Smooth muscle cell (in vitro differentiated cells): ENCODE data around the gene CLPTM1. TPM values are rescaled to one million over a fixed set of nuclear protein-coding genes. Genes with fewer than 3 reads are reported as not detected.
"Not testable (repeated sequence)": the region's sequence is repeated elsewhere in the genome, so short reads cannot be mapped to it uniquely, and the experiment has no call there.

Source experiments
- DNase-seq: peaks from one replicate; lab custom pipeline; 2025; ENCODE audit not compliant: unreplicated experiment; lab: John Stamatoyannopoulos, UW
- H2AFZ ChIP-seq: fragments of 200-600 bp; sonication (generic); 2 replicates; pipeline ENCODE4 v1.6.0; 2016; ENCODE audit warnings: antibody characterized with exemption, low read depth, mild to moderate bottlenecking
- H3F3A ChIP-seq: fragments of 200-600 bp; sonication (generic); 2 replicates; pipeline ENCODE4 v1.6.0; 2017; ENCODE audit warnings: antibody characterized with exemption, low read depth
- H3K27ac ChIP-seq: fragments of 200-600 bp; sonication (generic); 2 replicates; pipeline ENCODE4 v1.5.1; 2016; ENCODE audit warnings: low read depth, mild to moderate bottlenecking
- H3K27me3 ChIP-seq: fragments of 200-600 bp; sonication (generic); 2 replicates; pipeline ENCODE4 v1.6.1; 2016; ENCODE audit warnings: low read depth, mild to moderate bottlenecking
- H3K36me3 ChIP-seq: fragments of 200-600 bp; sonication (generic); 2 replicates; pipeline ENCODE4 v1.5.1; 2016; ENCODE audit warnings: low read depth
- H3K4me1 ChIP-seq: fragments of 200-600 bp; sonication (generic); 2 replicates; pipeline ENCODE4 v1.5.1; 2016; ENCODE audit warnings: low read depth
- H3K4me2 ChIP-seq: fragments of 200-600 bp; sonication (generic); 2 replicates; pipeline ENCODE4 v1.6.0; 2016; ENCODE audit warnings: mild to moderate bottlenecking
- H3K4me3 ChIP-seq: fragments of 200-600 bp; sonication (generic); 2 replicates; pipeline ENCODE4 v1.5.1; 2016; ENCODE audit warnings: mild to moderate bottlenecking
- H3K79me2 ChIP-seq: fragments of 200-600 bp; sonication (generic); 2 replicates; pipeline ENCODE4 v1.6.0; 2016; ENCODE audit warnings: low read depth, mild to moderate bottlenecking
- H3K9ac ChIP-seq: fragments of 200-600 bp; sonication (generic); 2 replicates; pipeline ENCODE4 v1.6.0; 2016; ENCODE audit warnings: low read depth
- H3K9me3 ChIP-seq: fragments of 200-600 bp; sonication (generic); replicated peaks from 2 replicates; pipeline ENCODE4 v1.5.1; 2016; ENCODE audit warnings: low read depth
- H4K20me1 ChIP-seq: fragments of 200-600 bp; sonication (generic); 2 replicates; pipeline ENCODE4 v1.6.0; 2016; ENCODE audit warnings: low read depth
- CTCF ChIP-seq: fragments of 200-600 bp; sonication (generic); IDR thresholded peaks from 2 replicates; pipeline ENCODE4 v1.5.1; 2017; ENCODE audit warnings: borderline replicate concordance, mild to moderate bottlenecking, antibody characterized with exemption; ENCODE audit not compliant: insufficient read depth, poor library complexity, severe bottlenecking
- WGBS: methylation state at CpG from one replicate; pipeline ENCODE4 v1.1.7; 2016; ENCODE audit warnings: low lambda C conversion rate; 5-methylcytosine and 5-hydroxymethylcytosine counted together
- polyA plus RNA-seq: library from polyadenylated mRNA; unstranded; fragments of >200 nt; fragmentation: Nextera tagmentation; extraction: Ambion mirVana; gene quantifications from 2 replicates; pipeline ENCODE4 v1.2.1, GENCODE V29; 2016
- total RNA-seq: library from RNA; depleted of rRNA; stranded (reverse); fragments of >200 nt; gene quantifications from 2 replicates; pipeline ENCODE4 v1.2.3, GENCODE V29; 2014

Gene CLPTM1
- total and polyA plus RNA-seq, 2 experiments from 2014 or later: 41.9 to 62.1 TPM

- Histone ChIP-seq H3K79me2 (no peaks in the 10 kb centered on the region), H3K4me3 (no peak overlapping the region), H3K4me2 (peak overlapping the region; percentile 63), H3K36me3 (no peaks in the 10 kb centered on the region), H2AFZ (no peak overlapping the region), H3K9ac (no peak overlapping the region), H3K27ac (peak overlapping the region; percentile 44), H4K20me1 (no peaks in the 10 kb centered on the region), H3K9me3 (no peaks in the 10 kb centered on the region), H3F3A (peaks cover 3% of the 10 kb centered on the region), H3K27me3 (no peaks in the 10 kb centered on the region), H3K4me1 (no peaks in the 10 kb centered on the region)
- 52% methylated on average over 8 of the region's 8 CpGs for WGBS
- no peak for TF ChIP-seq CTCF
- peak; percentile 35 for DNase-seq
Measured at GRCh38 chr19:44925114-44925891, 29.9 kb upstream of the CLPTM1 start.

GRCh38 chr19:44926245-44927077, 28.7 kb upstream of the CLPTM1 start:
- H3K9ac ChIP-seq, H2AFZ ChIP-seq, H3F3A ChIP-seq, H4K20me1 ChIP-seq, H3K36me3 ChIP-seq, H3K4me1 ChIP-seq, H3K27me3 ChIP-seq, H3K9me3 ChIP-seq, DNase-seq, H3K27ac ChIP-seq, H3K79me2 ChIP-seq: not testable (repeated sequence)
- peak overlapping the region; percentile 10 for H3K4me3 ChIP-seq
- WGBS: 65% methylated on average over 17 of the region's 19 CpGs
- peak overlapping the region; percentile 72 for H3K4me2 ChIP-seq

GRCh38 chr19:44927746-44928145, 27.4 kb upstream of the CLPTM1 start:
- H3K36me3 ChIP-seq: no peaks in the 10 kb centered on the region
- H3F3A ChIP-seq: peaks cover 3% of the 10 kb centered on the region
- no peak overlapping the region for H3K4me3 ChIP-seq
- no peak for DNase-seq
- H3K27me3 ChIP-seq: no peaks in the 10 kb centered on the region
- no peaks in the 10 kb centered on the region for H4K20me1 ChIP-seq
- no peaks in the 10 kb centered on the region for H3K9me3 ChIP-seq
- WGBS: 81% methylated on average over 5 of the region's 5 CpGs
- no peak overlapping the region for H3K9ac ChIP-seq
- no peak overlapping the region for H3K27ac ChIP-seq
- TF ChIP-seq CTCF: no peak
- H3K4me1 ChIP-seq: no peaks in the 10 kb centered on the region
- no peak overlapping the region for H3K4me2 ChIP-seq
- H2AFZ ChIP-seq: no peak overlapping the region
- no peaks in the 10 kb centered on the region for H3K79me2 ChIP-seq

GRCh38 chr19:44930088-44930487, 25.1 kb upstream of the CLPTM1 start:
- Histone ChIP-seq H3K36me3 (no peaks in the 10 kb centered on the region), H3K27me3 (no peaks in the 10 kb centered on the region), H2AFZ (no peak overlapping the region), H3K4me2 (no peak overlapping the region), H3K4me3 (no peak overlapping the region), H3K9ac (no peak overlapping the region), H3K27ac (no peak overlapping the region), H3K79me2 (no peaks in the 10 kb centered on the region), H3F3A (peaks cover 1% of the 10 kb centered on the region), H3K4me1 (no peaks in the 10 kb centered on the region), H3K9me3 (no peaks in the 10 kb centered on the region), H4K20me1 (no peaks in the 10 kb centered on the region)
- no peak for TF ChIP-seq CTCF
- no peak for DNase-seq
- 95% methylated on average over 7 of the region's 7 CpGs for WGBS
